B cell (primary cell): ENCODE data around the gene MPZL1.
"Not testable (repeated sequence)": the region's sequence is repeated elsewhere in the genome, so short reads cannot be mapped to it uniquely, and the experiment has no call there.

Experiments used
- EZH2 ChIP-seq: IDR thresholded peaks from 2 replicates; pipeline ENCODE4 v1.6.1; 2012; ENCODE audit warnings: borderline replicate concordance, low read depth, mild to moderate bottlenecking, moderate library complexity, low read length; ENCODE audit not compliant: insufficient read depth, poor library complexity, severe bottlenecking
- TF ChIP-seq, protein P1 (sequence below): fragments of 200-600 bp; IDR thresholded peaks from one replicate; pipeline ENCODE4 v1.8.0; 2022; ENCODE audit warnings: antibody characterized with exemption, mild to moderate bottlenecking

DNA sequence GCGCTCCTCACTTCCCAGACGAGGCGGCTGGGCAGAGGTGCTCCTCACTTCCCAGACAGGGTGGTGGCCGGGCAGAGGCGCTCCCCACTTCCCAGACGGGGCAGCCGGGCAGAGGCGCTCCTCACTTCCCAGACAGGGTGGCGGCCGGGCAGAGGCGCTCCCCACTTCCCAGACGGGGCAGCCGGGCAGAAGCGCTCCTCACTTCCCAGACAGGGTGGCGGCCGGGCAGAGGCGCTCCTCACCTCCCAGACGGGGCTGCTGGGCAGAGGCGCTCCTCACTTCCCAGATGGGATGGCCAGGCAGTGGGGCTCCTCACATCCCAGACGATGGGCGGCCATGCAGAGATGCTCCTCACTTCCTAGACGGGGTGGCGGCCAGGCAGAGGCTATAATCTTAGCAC lies 84.5 kb downstream of the MPZL1 start:
- TF ChIP-seq, protein P1, sequence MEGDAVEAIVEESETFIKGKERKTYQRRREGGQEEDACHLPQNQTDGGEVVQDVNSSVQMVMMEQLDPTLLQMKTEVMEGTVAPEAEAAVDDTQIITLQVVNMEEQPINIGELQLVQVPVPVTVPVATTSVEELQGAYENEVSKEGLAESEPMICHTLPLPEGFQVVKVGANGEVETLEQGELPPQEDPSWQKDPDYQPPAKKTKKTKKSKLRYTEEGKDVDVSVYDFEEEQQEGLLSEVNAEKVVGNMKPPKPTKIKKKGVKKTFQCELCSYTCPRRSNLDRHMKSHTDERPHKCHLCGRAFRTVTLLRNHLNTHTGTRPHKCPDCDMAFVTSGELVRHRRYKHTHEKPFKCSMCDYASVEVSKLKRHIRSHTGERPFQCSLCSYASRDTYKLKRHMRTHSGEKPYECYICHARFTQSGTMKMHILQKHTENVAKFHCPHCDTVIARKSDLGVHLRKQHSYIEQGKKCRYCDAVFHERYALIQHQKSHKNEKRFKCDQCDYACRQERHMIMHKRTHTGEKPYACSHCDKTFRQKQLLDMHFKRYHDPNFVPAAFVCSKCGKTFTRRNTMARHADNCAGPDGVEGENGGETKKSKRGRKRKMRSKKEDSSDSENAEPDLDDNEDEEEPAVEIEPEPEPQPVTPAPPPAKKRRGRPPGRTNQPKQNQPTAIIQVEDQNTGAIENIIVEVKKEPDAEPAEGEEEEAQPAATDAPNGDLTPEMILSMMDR = not testable (repeated sequence)
- not testable (repeated sequence) for TF ChIP-seq EZH2
